ENCODE results near the gene PROM2. TPM values are rescaled to one million over a fixed set of nuclear protein-coding genes. Genes with fewer than 3 reads are reported as not detected.
"Not testable (repeated sequence)": the region's sequence is repeated elsewhere in the genome, so short reads cannot be mapped to it uniquely, and the experiment has no call there.

PROM2 gene
- total RNA-seq, 2 experiments from 2014 or later, result 0.48 TPM; not detected in 1

GRCh38 chr2:95261602-95262001, 12.6 kb upstream of the PROM2 start:
- H3K36me3 Mint-ChIP-seq, result no peaks in the 10 kb centered on the region
- H3K27me3 Mint-ChIP-seq, result peaks cover 9% of the 10 kb centered on the region
- ChIA-PET POLR2A (no interaction called here), CTCF (no interaction called here)
- intact Hi-C loops (cut with micrococcal nuclease), result no loop called here
- peaks cover 13% of the 10 kb centered on the region for H3K9me3 Mint-ChIP-seq
- H3K4me1 Mint-ChIP-seq (ENCODE audit: low read depth), result no peaks in the 10 kb centered on the region
- no peak overlapping the region for H3K4me3 Mint-ChIP-seq
- no peak overlapping the region for H3K27ac Mint-ChIP-seq
- no peak for DNase-seq

GRCh38 chr2:95262896-95263542, 11.2 kb upstream of the PROM2 start:
- ChIA-PET CTCF (no interaction called here), POLR2A (no interaction called here)
- H3K36me3 Mint-ChIP-seq, result no peaks in the 10 kb centered on the region
- intact Hi-C loops (cut with micrococcal nuclease), result no loop called here
- no peak overlapping the region for H3K4me3 Mint-ChIP-seq
- DNase-seq, result no peak
- no peak overlapping the region for H3K27ac Mint-ChIP-seq
- peaks cover 4% of the 10 kb centered on the region for H3K9me3 Mint-ChIP-seq
- no peaks in the 10 kb centered on the region for H3K4me1 Mint-ChIP-seq (ENCODE audit: low read depth)
- peaks cover 9% of the 10 kb centered on the region for H3K27me3 Mint-ChIP-seq

GRCh38 chr2:95264624-95265023, 9.6 kb upstream of the PROM2 start:
- POLR2A ChIA-PET, result no interaction called here
- no peak for DNase-seq
- H3K27me3 Mint-ChIP-seq, result peaks cover 9% of the 10 kb centered on the region
- H3K4me3 Mint-ChIP-seq, result no peak overlapping the region
- H3K9me3 Mint-ChIP-seq, result no peaks in the 10 kb centered on the region
- H3K27ac Mint-ChIP-seq, result no peak overlapping the region
- no peaks in the 10 kb centered on the region for H3K4me1 Mint-ChIP-seq (ENCODE audit: low read depth)
- intact Hi-C loops (cut with micrococcal nuclease), result no loop called here
- H3K36me3 Mint-ChIP-seq, result no peaks in the 10 kb centered on the region
- CTCF ChIA-PET, result no interaction called here

- ChIA-PET CTCF (no interaction called here), POLR2A (no interaction called here)
- Mint-ChIP-seq H3K4me1 (ENCODE audit: low read depth) (no peaks in the 10 kb centered on the region), H3K9me3 (no peaks in the 10 kb centered on the region), H3K27me3 (peaks cover 8% of the 10 kb centered on the region), H3K36me3 (no peaks in the 10 kb centered on the region), H3K27ac (no peak overlapping the region), H3K4me3 (no peak overlapping the region)
- intact Hi-C loops (cut with micrococcal nuclease), result no loop called here
- no peak for DNase-seq
These were observed 9.1 kb upstream of the PROM2 start for GRCh38 chr2:95265182-95265581.

GRCh38 chr2:95266781-95267430, 7.3 kb upstream of the PROM2 start:
- no peak overlapping the region for H3K4me3 Mint-ChIP-seq
- no peaks in the 10 kb centered on the region for H3K4me1 Mint-ChIP-seq (ENCODE audit: low read depth)
- intact Hi-C loops (cut with micrococcal nuclease), result no loop called here
- H3K27me3 Mint-ChIP-seq, result peaks cover 5% of the 10 kb centered on the region
- H3K9me3 Mint-ChIP-seq, result no peaks in the 10 kb centered on the region
- DNase-seq, result peak; percentile 6
- CTCF ChIA-PET, result no interaction called here
- POLR2A ChIA-PET, result interaction anchor here (0.5 kb wide), 1 partner anchor 226 kb away, joined by 3 read pairs; no protein-coding TSS in a partner anchor
- H3K36me3 Mint-ChIP-seq, result no peaks in the 10 kb centered on the region
- no peak overlapping the region for H3K27ac Mint-ChIP-seq

GRCh38 chr2:95267458-95268210, 6.6 kb upstream of the PROM2 start:
- ChIA-PET CTCF (no interaction called here), POLR2A (interaction anchor here (0.5 kb wide), 1 partner anchor 226 kb away, joined by 3 read pairs; no protein-coding TSS in a partner anchor)
- Mint-ChIP-seq H3K4me1 (ENCODE audit: low read depth) (no peaks in the 10 kb centered on the region), H3K27me3 (no peaks in the 10 kb centered on the region), H3K4me3 (no peak overlapping the region), H3K9me3 (no peaks in the 10 kb centered on the region), H3K36me3 (no peaks in the 10 kb centered on the region), H3K27ac (no peak overlapping the region)
- intact Hi-C loops (cut with micrococcal nuclease), result no loop called here
- no peak for DNase-seq

GRCh38 chr2:95268211-95269035, 5.8 kb upstream of the PROM2 start:
- intact Hi-C loops (cut with micrococcal nuclease), result no loop called here
- no peaks in the 10 kb centered on the region for H3K4me1 Mint-ChIP-seq (ENCODE audit: low read depth)
- DNase-seq, result peak; percentile 1
- no peaks in the 10 kb centered on the region for H3K36me3 Mint-ChIP-seq
- H3K27me3 Mint-ChIP-seq, result no peaks in the 10 kb centered on the region
- no peak overlapping the region for H3K27ac Mint-ChIP-seq
- ChIA-PET CTCF (no interaction called here), POLR2A (no interaction called here)
- H3K4me3 Mint-ChIP-seq, result no peak overlapping the region
- no peaks in the 10 kb centered on the region for H3K9me3 Mint-ChIP-seq

- H3K27ac Mint-ChIP-seq, result no peak overlapping the region
- H3K9me3 Mint-ChIP-seq, result no peaks in the 10 kb centered on the region
- no peaks in the 10 kb centered on the region for H3K27me3 Mint-ChIP-seq
- H3K4me1 Mint-ChIP-seq (ENCODE audit: low read depth), result no peaks in the 10 kb centered on the region
- no peak for DNase-seq
- no peaks in the 10 kb centered on the region for H3K36me3 Mint-ChIP-seq
- ChIA-PET CTCF (no interaction called here), POLR2A (no interaction called here)
- no peak overlapping the region for H3K4me3 Mint-ChIP-seq
- intact Hi-C loops (cut with micrococcal nuclease), result no loop called here
These were observed 5.1 kb upstream of the PROM2 start for GRCh38 chr2:95269036-95269680.

- POLR2A ChIA-PET; H3K27me3 Mint-ChIP-seq; H3K27ac Mint-ChIP-seq; H3K36me3 Mint-ChIP-seq; H3K4me1 Mint-ChIP-seq (ENCODE audit: low read depth); H3K4me3 Mint-ChIP-seq; CTCF ChIA-PET; intact Hi-C loops (cut with micrococcal nuclease); DNase-seq; H3K9me3 Mint-ChIP-seq: not testable (repeated sequence)
These were observed 4.5 kb upstream of the PROM2 start for GRCh38 chr2:95269745-95270144.

GRCh38 chr2:95270541-95271081, 3.6 kb upstream of the PROM2 start:
- Mint-ChIP-seq H3K9me3 (no peaks in the 10 kb centered on the region), H3K4me1 (ENCODE audit: low read depth) (no peaks in the 10 kb centered on the region), H3K4me3 (no peak overlapping the region), H3K27me3 (no peaks in the 10 kb centered on the region), H3K27ac (no peak overlapping the region), H3K36me3 (no peaks in the 10 kb centered on the region)
- no peak for DNase-seq
- intact Hi-C loops (cut with micrococcal nuclease), result no loop called here
- POLR2A ChIA-PET, result no interaction called here
- CTCF ChIA-PET, result no interaction called here

GRCh38 chr2:95271381-95271971, 2.8 kb upstream of the PROM2 start:
- no peaks in the 10 kb centered on the region for H3K4me1 Mint-ChIP-seq (ENCODE audit: low read depth)
- no peaks in the 10 kb centered on the region for H3K36me3 Mint-ChIP-seq
- no peak overlapping the region for H3K27ac Mint-ChIP-seq
- no peaks in the 10 kb centered on the region for H3K27me3 Mint-ChIP-seq
- intact Hi-C loops (cut with micrococcal nuclease), result no loop called here
- H3K4me3 Mint-ChIP-seq, result no peak overlapping the region
- DNase-seq, result peak; percentile 2
- CTCF ChIA-PET, result no interaction called here
- H3K9me3 Mint-ChIP-seq, result no peaks in the 10 kb centered on the region
- POLR2A ChIA-PET, result no interaction called here
